Liver (tissue), 9 donors: Measurements from ENCODE around the gene SLC9A3. TPM values are rescaled to one million over a fixed set of nuclear protein-coding genes. Genes with fewer than 3 reads are reported as not detected.

Experiments used
- DNase-seq: peaks from one replicate; pipeline ENCODE4 v3.0.0-alpha.2; 2017; ENCODE audit warnings: low spot score
- H3K27ac ChIP-seq, 2 donors: one replicate each; pipeline ENCODE4 v1.7.0; 2013; ENCODE audit warnings: inconsistent platforms in 2 of 2, low read length in 2 of 2, control low read depth in 1 of 2, low read depth in 1 of 2, mild to moderate bottlenecking in 1 of 2
- H3K27me3 ChIP-seq, 4 donors: one replicate each; pipeline versions ENCODE4 v1.6.1 to v1.7.0; 2013; ENCODE audit warnings: low read length in 3 of 4, inconsistent platforms in 1 of 4, mild to moderate bottlenecking in 1 of 4, moderate library complexity in 1 of 4; ENCODE audit not compliant: control insufficient read depth in 4 of 4, insufficient read depth in 4 of 4
- H3K36me3 ChIP-seq, 4 donors: one replicate each; pipeline versions ENCODE4 v1.6.1 to v1.7.0; 2013; ENCODE audit warnings: low read length in 3 of 4, mild to moderate bottlenecking in 3 of 4, low read depth in 1 of 4, moderate library complexity in 1 of 4; ENCODE audit not compliant: control insufficient read depth in 4 of 4, insufficient read depth in 3 of 4
- H3K4me1 ChIP-seq, 4 donors: one replicate each; pipeline versions ENCODE4 v1.6.1 to v1.7.0; 2013; ENCODE audit warnings: low read length in 3 of 4, mild to moderate bottlenecking in 3 of 4, moderate library complexity in 1 of 4; ENCODE audit not compliant: control insufficient read depth in 4 of 4, insufficient read depth in 4 of 4
- H3K4me3 ChIP-seq, 3 donors: one replicate each; pipeline versions ENCODE4 v1.6.1 to v1.7.0; 2013; ENCODE audit warnings: low read length in 3 of 3, control low read depth in 1 of 3, low read depth in 1 of 3, mild to moderate bottlenecking in 1 of 3
- H3K9ac ChIP-seq, 2 donors: one replicate each; pipeline ENCODE4 v1.7.0; 2013; ENCODE audit warnings: low read length in 2 of 2, mild to moderate bottlenecking in 2 of 2, moderate library complexity in 2 of 2, control low read depth in 1 of 2, low read depth in 1 of 2
- H3K9me3 ChIP-seq, 4 donors: one replicate each; pipeline versions ENCODE4 v1.6.1 to v1.7.0; 2013; ENCODE audit warnings: low read length in 3 of 4; ENCODE audit not compliant: control insufficient read depth in 4 of 4
- ATF3 ChIP-seq: IDR thresholded peaks from 2 replicates; pipeline ENCODE4 v1.6.1; 2016; ENCODE audit warnings: antibody characterized with exemption
- CTCF ChIP-seq: fragments of 150-350 bp; IDR thresholded peaks from 2 replicates; pipeline ENCODE4 v1.5.1; 2017; ENCODE audit warnings: improper control_type of control experiment, low read depth, low read length; ENCODE audit not compliant: missing input control
- EGR1 ChIP-seq, 2 donors: IDR thresholded peaks; 2 replicates each; pipeline ENCODE4 v1.6.1; 2016 to 2018; ENCODE audit warnings: antibody characterized with exemption in 2 of 2, low read depth in 2 of 2
- FOXA1 ChIP-seq: IDR thresholded peaks from 2 replicates; pipeline ENCODE4 v1.6.1; 2016; ENCODE audit warnings: antibody characterized with exemption
- FOXA2 ChIP-seq: IDR thresholded peaks from 2 replicates; pipeline ENCODE4 v1.6.1; 2016; ENCODE audit warnings: antibody characterized with exemption
- GABPA ChIP-seq, 2 donors: IDR thresholded peaks in 1 of 2; conservative IDR thresholded peaks in 1 of 2; 2 replicates each; pipeline ENCODE4 v1.6.1; 2016; ENCODE audit warnings: antibody characterized with exemption in 2 of 2, mild to moderate bottlenecking in 1 of 2, moderate library complexity in 1 of 2
- HNF4A ChIP-seq, 2 donors: conservative IDR thresholded peaks; 2 replicates each; pipeline ENCODE4 v1.6.1; 2016; ENCODE audit warnings: antibody characterized with exemption in 2 of 2, mild to moderate bottlenecking in 2 of 2
- NR2F2 ChIP-seq: IDR thresholded peaks from 2 replicates; pipeline ENCODE4 v1.6.1; 2016; ENCODE audit warnings: antibody characterized with exemption
- REST ChIP-seq: IDR thresholded peaks from 2 replicates; pipeline ENCODE4 v1.6.1; 2016; ENCODE audit warnings: antibody characterized with exemption, mild to moderate bottlenecking
- RXRA ChIP-seq, 2 donors: IDR thresholded peaks; 2 replicates each; pipeline ENCODE4 v1.6.1; 2017 to 2018; ENCODE audit warnings: antibody characterized with exemption in 2 of 2, mild to moderate bottlenecking in 1 of 2
- YY1 ChIP-seq: IDR thresholded peaks from 2 replicates; pipeline ENCODE4 v1.6.1; 2016; ENCODE audit warnings: antibody characterized with exemption, mild to moderate bottlenecking
- ZBTB33 ChIP-seq: IDR thresholded peaks from 2 replicates; pipeline ENCODE4 v1.6.1; 2016; ENCODE audit warnings: antibody characterized with exemption
- WGBS: extraction: QIAGEN DNeasy Blood & Tissue Kit; methylation state at CpG from one replicate; pipeline ENCODE4 v1.1.7; 2013; 5-methylcytosine and 5-hydroxymethylcytosine counted together
- polyA plus RNA-seq, 2 donors: library from polyadenylated mRNA; stranded (reverse) in 1 of 2; unstranded in 1 of 2; fragments of 200-250 nt in 1 of 2; fragments of >200 nt in 1 of 2; fragmentation: Nextera tagmentation in 1 of 2; extraction: Ambion mirVana in 1 of 2; gene quantifications; one replicate each; pipeline versions ENCODE4 v1.2.1 to v1.2.3, GENCODE V29; 2013 to 2015
- total RNA-seq, 2 donors: library from RNA; depleted of rRNA; stranded (reverse); fragments of >200 nt; gene quantifications; one replicate each; pipeline ENCODE4 v1.2.3, GENCODE V29; 2014
- donor health status: healthy.
- donor health status: healthy.
- donor health status: healthy.
- donor health status: healthy.
- donor health status: healthy.

Gene SLC9A3
- total and polyA plus RNA-seq, 4 donors: 0.31 to 1.0 (median 0.67) TPM

- no peak overlapping the region for H3K9ac ChIP-seq
- H3K27me3 ChIP-seq: peaks cover 0 to 3% (median under 1%) of the 10 kb centered on the region in 4 donors
- no peak overlapping the region for H3K27ac ChIP-seq
- no peak for DNase-seq
- peaks cover 0 to 3% (median 0%) of the 10 kb centered on the region in 4 donors for H3K4me1 ChIP-seq
- TF ChIP-seq RXRA (IDR thresholded peaks at IDR 0.05) (no peak), EGR1 (IDR thresholded peaks at IDR 0.05; ENCODE audit: low read depth in 2 of 2) (no peak)
- H3K4me3 ChIP-seq: no peak overlapping the region
- H3K9me3 ChIP-seq: no peaks in the 10 kb centered on the region
- no peaks in the 10 kb centered on the region for H3K36me3 ChIP-seq
- WGBS: 81% methylated on average over 14 of the region's 14 CpGs
Measured at GRCh38 chr5:546376-546908, 22.2 kb upstream of the SLC9A3 start.

GRCh38 chr5:545641-546375, 21.6 kb upstream of the SLC9A3 start:
- DNase-seq: no peak
- H3K9ac ChIP-seq: no peak overlapping the region
- H3K4me1 ChIP-seq: peaks cover 0 to 3% (median 0%) of the 10 kb centered on the region in 4 donors
- WGBS: 94% methylated on average over 12 of the region's 12 CpGs
- no peaks in the 10 kb centered on the region for H3K9me3 ChIP-seq
- H3K27me3 ChIP-seq: peaks cover 0 to 6% (median 1%) of the 10 kb centered on the region in 4 donors
- no peak overlapping the region for H3K4me3 ChIP-seq
- H3K36me3 ChIP-seq: no peaks in the 10 kb centered on the region
- no peak for TF ChIP-seq RXRA (IDR thresholded peaks at IDR 0.05)
- TF ChIP-seq FOXA2: no peak
- TF ChIP-seq REST: no peak
- TF ChIP-seq ATF3: no peak
- TF ChIP-seq NR2F2: no peak
- TF ChIP-seq CTCF: no peak
- no peak for TF ChIP-seq ZBTB33
- no peak for TF ChIP-seq FOXA1
- no peak for TF ChIP-seq HNF4A (conservative IDR thresholded peaks at IDR 0.05)
- TF ChIP-seq GABPA (IDR thresholded peaks at IDR 0.05 in 1 of 2, conservative IDR thresholded peaks at IDR 0.05 in 1 of 2): no peak
- no peak for TF ChIP-seq YY1
- H3K27ac ChIP-seq: no peak overlapping the region
